NCI-H774 (cell line): ENCODE measurements around the gene UTP14C.
"Not testable (repeated sequence)": the region's sequence is repeated elsewhere in the genome, so short reads cannot be mapped to it uniquely, and the experiment has no call there.

Experiments used
- DNase-seq: peaks from one replicate; lab custom pipeline; 2025; lab: John Stamatoyannopoulos, UW

UTP14C gene

GRCh38 chr13:52002361-52002760, 22.1 kb upstream of the UTP14C start:
- DNase-seq, result no peak

DNA sequence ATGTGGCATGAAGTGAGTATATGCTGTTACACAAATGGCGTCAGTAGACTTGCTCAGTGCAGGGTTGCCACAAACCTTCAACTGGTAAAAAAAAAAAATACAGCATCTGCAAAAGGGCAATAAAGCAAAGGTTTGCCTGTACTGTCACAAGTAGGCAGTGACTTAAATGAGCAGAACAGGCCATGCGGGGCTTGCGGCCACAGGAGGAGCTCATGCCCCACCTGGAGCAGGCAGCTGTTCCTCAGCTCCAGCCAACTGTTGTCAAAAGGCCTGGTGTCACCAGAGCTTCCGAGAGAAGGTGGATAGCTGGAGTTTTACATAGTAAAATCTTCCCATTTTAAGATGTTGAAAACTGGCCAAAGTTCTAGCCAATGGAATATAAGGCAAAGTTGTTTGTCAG, 20.9 kb upstream of the UTP14C start:
- no peak for DNase-seq

DNA sequence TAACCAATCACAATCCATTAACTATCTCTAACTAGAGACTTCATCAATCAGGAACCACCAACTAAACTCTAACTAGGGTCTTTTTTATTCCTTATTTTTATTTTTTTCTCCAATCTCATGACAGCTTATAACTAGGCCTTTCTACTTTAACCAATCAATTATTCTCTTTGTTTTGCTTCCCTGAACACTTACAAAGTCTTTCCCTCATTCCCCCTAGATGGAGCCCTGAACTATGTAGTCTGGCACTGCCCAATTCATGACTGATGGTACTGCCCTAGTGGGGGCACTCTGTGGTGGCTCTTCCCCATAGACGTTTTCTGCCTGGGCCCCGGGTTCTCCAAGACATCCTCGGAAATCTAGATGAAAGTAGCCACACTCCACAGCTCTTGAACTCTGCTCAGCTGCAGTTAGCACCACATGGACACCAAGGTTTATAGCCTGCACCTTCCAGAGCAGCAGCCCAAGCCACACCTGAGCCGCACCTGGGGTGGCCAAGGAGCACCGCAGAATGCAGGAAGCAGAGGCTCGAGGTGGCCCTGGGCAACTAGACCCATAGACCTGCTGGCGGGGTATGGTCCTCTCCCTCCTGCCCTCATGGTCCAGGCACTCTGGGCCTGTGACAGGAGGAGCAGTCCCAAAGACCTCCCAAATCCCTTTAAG, 19.9 kb upstream of the UTP14C start:
- DNase-seq, result no peak

DNA sequence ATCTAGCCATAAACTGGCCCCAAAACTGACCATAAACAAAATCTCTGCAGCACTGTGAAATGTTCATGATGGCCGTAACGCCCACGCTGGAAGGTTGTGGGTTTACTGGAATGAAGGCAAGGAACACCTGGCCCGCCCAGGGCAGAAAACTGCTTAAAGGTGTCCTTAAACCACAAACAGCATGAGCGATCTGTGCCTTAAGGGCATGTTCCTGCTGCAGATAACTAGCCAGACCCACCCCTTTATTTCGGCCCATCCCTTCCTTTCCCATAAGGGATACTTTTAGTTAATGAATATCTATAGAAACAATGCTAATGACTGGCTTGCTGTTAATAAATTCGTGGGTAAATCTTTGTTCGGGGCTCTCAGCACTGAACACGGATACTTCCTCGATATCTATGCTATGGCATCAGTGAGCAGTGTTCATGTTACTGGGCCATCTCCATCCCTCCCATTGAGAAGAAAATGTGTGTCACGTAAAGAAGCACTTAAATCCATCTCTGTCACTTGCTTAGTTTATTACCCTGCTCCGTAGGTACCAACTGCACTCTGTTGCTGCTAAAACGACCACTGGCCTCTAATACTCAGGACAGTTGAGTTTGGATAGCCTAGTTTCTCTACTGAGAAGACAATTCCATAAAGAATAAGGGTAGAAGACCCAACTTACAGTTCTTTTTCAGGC, 18.5 kb upstream of the UTP14C start:
- DNase-seq, result no peak

DNA sequence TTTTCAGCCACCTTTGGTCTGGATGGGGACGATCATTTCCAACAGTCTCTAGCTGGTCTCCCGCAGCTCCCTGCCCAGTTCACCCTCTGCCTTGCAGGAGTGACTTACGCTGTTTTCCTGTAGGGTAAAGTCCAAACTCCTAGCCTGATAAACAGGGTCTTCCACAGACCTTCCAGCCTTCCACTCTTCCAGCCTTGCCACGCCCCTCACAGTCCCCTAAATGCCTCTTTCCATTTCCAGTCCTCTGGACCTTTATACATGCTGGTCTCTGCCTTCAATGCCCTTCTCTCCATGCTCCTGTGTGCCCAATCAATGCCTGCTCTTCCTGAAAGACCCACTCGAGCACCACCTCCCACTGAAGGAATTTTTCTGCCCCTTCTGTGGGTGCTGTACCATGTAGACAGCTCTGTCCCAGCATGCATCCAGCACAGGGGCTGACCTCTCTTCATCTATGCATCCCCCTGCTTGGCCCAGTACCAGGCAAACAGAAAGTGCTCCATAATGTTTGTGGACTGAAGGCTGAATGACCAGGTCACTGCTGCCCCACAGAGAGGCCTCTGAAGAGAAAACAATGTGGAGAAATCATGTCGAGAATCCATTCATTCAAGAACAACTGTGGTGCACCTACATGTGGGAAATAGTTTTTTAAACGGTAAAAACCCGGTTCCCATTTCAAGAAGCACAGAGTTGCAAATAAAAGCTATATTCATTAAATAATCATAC, 17.8 kb upstream of the UTP14C start:
- DNase-seq, result no peak

DNA sequence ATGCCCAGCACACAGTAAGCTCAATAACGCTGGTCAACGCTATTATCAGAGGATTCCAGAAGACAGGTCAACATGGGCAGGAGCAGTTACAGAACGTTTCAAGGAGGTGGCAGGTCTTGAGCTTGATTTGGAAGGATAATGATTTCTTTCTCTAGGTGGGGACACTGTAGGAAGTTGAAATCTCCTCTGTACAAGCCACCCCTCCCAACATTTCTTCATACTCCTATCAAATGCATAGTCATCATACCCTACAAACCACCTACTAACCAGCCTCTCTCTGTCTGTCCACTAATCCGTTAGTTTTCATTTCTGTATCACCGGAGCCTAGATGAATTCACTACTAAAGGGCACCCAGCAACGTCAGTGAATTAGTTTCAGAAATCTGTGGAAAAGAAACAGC, 14.5 kb upstream of the UTP14C start:
- no peak for DNase-seq

GRCh38 chr13:52010890-52011631, 13.4 kb upstream of the UTP14C start, which contains the start of gene ATP7B:
ATP7B (minus strand) TSS chr13:52011450; CDS start chr13:52011337, 113 bp downstream.
- no peak for DNase-seq

DNA sequence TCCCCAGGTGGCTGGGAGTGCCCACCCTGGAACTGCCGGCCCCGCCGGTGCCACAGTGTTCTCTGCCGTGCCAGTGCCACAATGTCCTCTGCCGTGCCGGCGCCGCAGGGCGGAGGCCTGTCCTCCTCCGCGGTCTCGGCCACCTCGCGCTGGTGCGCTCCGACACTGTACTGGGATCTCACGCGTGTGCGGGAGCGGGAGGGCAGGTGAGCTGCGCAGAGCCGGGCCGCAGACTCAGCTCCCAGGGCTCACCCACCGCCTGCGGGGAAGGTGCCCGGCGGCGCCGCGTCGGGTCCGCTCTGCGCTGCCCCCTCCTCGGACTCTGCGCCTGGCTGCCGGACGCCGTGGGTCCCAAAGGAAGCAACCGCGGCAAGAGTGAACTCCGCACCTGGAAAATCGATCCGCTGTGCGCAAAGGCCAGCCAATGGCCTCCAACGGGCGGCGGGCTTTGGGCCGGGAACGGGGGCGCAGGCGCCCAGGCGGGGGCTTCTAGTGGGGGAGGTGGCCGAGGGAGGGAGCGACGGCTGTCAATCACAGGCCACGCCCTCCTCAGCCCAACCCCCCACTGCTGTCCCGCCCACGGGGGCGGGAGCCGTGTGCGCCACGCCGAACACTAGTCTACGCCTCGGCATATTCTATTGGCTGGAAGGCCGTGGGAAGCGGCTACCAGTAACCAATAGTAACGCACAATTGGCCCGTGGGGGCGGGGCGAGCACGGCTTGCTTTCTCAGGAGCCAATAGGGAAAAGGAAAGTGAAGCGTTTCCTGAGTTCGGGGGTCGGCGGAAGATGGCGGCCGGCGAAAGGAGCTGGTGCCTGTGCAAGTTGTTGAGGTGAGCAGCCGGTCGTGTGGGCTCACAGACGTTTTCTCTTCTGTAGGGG, 12.6 kb upstream of the UTP14C start, which contains the start of gene ALG11:
TSS of gene ALG11 (plus strand) at position 767 of the 880 bp plus-strand sequence. CDS start at position 788, 21 bp downstream.
- peak; percentile 89 for DNase-seq

DNA sequence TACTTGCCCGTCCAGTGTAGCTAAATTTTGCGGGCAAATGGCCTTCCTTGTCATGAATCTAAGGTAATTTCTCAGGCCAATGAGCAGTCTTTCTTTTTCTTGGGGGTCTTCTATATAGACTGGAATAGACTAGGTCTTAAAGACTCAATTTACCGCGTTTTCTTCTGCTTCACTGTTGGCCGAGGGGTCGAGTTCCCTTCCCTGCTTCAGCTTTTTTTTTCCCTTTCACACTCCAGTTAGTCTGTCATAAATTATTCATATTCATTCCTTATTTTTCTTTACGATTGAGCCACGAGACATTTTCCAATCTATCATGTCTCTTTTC, 12.0 kb upstream of the UTP14C start:
- DNase-seq, result no peak

- no peak for DNase-seq
These were observed 8.2 kb upstream of the UTP14C start for GRCh38 chr13:52016296-52016695.

DNA sequence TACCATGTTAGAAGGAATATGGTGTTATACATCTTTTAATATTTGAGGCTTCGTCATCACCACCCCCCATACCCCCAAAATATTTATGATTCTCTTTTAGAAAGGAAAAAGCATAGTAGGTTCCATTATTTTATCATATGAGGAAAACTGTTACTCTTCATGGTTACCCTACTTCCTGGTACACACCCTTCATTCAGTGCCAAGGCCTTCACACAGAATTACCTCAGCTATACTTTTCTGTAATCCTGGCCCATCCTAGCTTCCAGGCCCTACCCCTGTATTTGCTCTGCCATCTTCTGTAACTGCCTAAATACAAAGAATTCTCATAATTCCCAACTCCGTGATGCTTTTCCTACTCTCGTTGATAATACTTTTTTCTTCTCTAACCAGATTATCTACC, 4.3 kb upstream of the UTP14C start:
- DNase-seq, result no peak

DNA sequence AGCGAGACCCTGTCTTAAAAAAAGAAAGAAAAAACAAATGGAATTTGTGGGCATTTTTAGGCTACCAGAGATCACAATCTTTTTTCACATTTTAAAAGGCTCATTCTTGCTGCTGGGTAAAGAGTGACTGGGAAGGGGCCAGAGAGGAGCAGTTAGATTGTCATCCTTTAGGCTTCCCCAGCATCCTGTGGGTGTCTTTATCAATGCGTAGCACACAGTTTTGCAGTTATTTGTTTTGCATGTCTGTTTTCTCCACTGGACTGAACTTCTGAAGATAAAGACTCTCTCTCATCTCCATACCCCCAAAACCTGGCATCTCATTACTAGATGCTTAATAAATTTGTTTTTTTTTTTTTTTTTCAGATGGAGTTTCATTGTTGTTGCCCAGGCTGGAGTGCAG, 2.1 kb upstream of the UTP14C start:
- DNase-seq, result no peak

GRCh38 chr13:52025475-52026245, 1.2 kb downstream of the UTP14C start:
- no peak for DNase-seq

DNA sequence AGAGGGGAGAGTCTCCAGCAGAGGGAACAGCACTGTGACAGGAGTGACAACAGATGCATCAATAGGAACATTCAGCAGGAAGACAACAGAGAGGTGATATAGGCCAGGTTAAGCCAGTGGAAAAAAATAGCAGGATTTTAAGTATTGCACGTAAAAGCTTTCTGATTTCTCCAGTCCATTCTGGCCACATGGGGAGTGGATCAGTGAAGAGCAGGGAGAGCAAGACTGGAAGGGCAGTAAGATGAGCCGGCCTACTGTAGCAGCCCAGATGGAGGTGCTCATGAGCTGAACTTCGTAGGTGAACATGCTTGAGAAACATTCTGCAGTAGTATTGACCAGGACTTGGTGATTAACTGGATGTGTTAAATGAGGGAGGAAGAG, 1.7 kb downstream of the UTP14C start:
- DNase-seq, result no peak

DNA sequence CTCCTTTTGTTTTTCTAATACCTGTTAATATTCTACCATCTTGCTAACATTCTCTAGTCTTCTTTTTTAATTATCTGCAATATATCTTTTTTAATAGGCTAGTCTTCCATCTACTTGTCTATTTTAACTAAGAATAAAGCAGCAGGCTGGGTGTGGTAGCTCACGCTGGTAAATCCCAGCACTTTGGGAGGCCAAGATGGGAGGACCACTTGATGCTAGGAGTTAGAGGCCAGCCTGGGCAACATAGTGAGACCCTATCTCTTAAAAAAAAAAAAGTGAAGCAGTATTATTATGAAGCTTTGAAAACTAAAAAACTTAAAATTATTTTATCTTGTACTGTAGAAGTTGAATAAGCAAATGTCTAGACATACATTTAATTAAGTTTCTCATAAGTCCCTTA, 3.3 kb downstream of the UTP14C start:
- no peak for DNase-seq

DNA sequence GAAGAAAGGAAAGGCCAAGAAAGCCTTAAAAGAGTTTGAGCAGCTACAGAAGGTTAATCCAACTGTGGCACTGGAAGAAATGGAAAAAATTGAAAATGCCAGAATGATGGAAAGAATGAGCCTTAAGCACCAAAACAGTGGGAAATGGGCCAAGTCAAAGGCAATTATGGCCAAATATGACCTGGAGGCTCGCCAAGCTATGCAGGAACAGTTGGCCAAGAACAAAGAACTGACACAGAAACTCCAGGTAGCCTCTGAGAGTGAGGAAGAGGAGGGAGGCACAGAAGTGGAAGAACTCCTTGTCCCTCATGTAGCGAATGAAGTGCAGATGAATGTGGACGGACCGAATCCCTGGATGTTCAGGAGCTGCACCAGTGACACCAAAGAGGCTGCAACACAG, 5.1 kb downstream of the UTP14C start:
- DNase-seq, result no peak

DNA sequence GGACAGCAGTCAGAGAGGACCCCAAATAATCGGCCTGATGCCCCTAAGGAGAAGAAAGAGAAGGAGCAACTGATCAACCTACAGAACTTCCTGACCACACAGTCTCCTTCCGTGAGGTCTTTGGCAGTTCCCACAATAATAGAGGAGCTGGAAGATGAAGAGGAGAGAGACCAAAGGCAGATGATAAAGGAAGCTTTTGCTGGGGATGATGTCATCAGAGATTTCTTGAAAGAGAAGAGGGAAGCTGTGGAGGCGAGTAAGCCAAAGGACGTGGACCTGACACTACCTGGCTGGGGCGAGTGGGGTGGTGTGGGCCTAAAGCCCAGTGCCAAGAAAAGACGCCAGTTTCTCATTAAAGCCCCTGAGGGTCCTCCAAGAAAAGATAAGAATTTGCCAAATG, 5.9 kb downstream of the UTP14C start:
- DNase-seq, result not testable (repeated sequence)

- no peak for DNase-seq
These were observed 8.5 kb downstream of the UTP14C start for GRCh38 chr13:52033039-52033438.

DNA sequence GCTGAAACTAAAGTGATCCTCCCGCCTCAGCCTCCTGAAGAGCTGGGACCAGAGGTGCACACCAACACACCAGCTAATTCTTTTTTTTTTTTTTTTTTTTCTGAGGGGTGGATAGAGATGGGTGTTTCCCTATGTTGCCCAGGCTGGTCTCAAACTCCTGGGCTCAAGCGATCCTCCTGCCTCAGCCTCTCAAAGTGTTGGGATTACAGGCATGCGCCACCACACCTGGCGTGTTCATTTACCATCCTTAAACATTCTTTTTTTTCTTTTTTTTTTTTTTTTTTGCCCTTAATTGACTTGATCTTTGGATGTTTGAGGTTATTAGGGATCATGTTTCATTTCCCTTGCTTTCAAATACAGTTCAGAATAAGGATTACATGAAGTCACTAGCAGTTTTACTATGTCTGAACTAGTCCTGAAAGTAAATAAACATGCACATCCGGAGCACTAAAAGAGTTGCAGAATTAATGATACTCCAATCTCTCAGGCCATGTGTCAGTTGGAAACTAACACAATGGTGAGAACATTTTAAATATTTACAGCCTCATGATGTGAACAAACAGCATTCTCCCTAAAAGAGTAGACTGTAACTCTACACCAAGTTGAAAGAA, 10.2 kb downstream of the UTP14C start:
- DNase-seq, result peak; percentile 22

- no peak for DNase-seq
These were observed 11.5 kb downstream of the UTP14C start for GRCh38 chr13:52036037-52036436.
